ENCODE results near the gene CD300LF.

CD300LF gene

DNA sequence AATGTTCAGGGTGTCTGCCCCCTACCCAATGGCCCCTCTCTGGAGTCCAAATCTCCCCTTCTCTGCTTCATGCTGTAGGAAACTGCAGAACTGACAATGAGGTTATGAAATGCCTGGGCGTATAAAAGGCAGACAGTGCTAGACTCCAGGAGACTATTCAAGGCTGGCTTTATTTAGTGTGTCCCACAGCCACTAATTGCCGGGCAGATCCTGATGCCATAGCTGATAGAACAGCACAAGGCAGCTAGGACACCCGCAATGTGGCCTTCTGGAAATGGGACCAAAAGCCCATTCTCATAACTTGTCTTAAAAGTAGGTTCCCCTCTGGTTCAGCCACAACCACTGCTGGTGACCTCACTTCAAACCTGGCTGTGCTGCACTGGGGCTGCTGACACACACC lies 60.7 kb downstream of the CD300LF start:
- no peaks in the 10 kb centered on the region for H4K20me1 ChIP-seq (ENCODE audit: insufficient read depth)
- peaks cover 82% of the 10 kb centered on the region for H3K27me3 ChIP-seq (ENCODE audit: insufficient read depth, low read depth)
- H3K4me2 ChIP-seq: no peak overlapping the region
- no peaks in the 10 kb centered on the region for H3K79me2 ChIP-seq (ENCODE audit: insufficient read depth, low read depth)
- no peak overlapping the region for H3K27ac ChIP-seq
- H3K36me3 ChIP-seq (ENCODE audit: insufficient read depth): no peaks in the 10 kb centered on the region
- TF ChIP-seq, protein P1, sequence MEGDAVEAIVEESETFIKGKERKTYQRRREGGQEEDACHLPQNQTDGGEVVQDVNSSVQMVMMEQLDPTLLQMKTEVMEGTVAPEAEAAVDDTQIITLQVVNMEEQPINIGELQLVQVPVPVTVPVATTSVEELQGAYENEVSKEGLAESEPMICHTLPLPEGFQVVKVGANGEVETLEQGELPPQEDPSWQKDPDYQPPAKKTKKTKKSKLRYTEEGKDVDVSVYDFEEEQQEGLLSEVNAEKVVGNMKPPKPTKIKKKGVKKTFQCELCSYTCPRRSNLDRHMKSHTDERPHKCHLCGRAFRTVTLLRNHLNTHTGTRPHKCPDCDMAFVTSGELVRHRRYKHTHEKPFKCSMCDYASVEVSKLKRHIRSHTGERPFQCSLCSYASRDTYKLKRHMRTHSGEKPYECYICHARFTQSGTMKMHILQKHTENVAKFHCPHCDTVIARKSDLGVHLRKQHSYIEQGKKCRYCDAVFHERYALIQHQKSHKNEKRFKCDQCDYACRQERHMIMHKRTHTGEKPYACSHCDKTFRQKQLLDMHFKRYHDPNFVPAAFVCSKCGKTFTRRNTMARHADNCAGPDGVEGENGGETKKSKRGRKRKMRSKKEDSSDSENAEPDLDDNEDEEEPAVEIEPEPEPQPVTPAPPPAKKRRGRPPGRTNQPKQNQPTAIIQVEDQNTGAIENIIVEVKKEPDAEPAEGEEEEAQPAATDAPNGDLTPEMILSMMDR (conservative IDR thresholded peaks at IDR 0.05; ENCODE audit: low read depth, low read length): no peak
- no peak overlapping the region for H3K4me3 ChIP-seq (IDR thresholded peaks at IDR 0.05; ENCODE audit: insufficient read depth, low read depth, low read length)
- no peak overlapping the region for H2AFZ ChIP-seq (ENCODE audit: low read depth)
- H3K4me1 ChIP-seq (ENCODE audit: low read depth, poor library complexity, severe bottlenecking): peaks cover 2% of the 10 kb centered on the region
- H3K9ac ChIP-seq: no peak overlapping the region

- no peaks in the 10 kb centered on the region for H3K4me1 ChIP-seq (ENCODE audit: low read depth, poor library complexity, severe bottlenecking)
- H3K36me3 ChIP-seq (ENCODE audit: insufficient read depth): no peaks in the 10 kb centered on the region
- peaks cover 86% of the 10 kb centered on the region for H3K27me3 ChIP-seq (ENCODE audit: insufficient read depth, low read depth)
- no peak overlapping the region for H3K27ac ChIP-seq
- no peak overlapping the region for H2AFZ ChIP-seq (ENCODE audit: low read depth)
- no peak overlapping the region for H3K9ac ChIP-seq
- H3K4me2 ChIP-seq: no peak overlapping the region
- TF ChIP-seq, protein P1 (conservative IDR thresholded peaks at IDR 0.05; ENCODE audit: low read depth, low read length): no peak
- no peaks in the 10 kb centered on the region for H4K20me1 ChIP-seq (ENCODE audit: insufficient read depth)
- no peaks in the 10 kb centered on the region for H3K79me2 ChIP-seq (ENCODE audit: insufficient read depth, low read depth)
- H3K4me3 ChIP-seq (IDR thresholded peaks at IDR 0.05; ENCODE audit: insufficient read depth, low read depth, low read length): no peak overlapping the region
Observed at GRCh38 chr17:74649909-74650308, 62.8 kb downstream of the CD300LF start.

- Histone ChIP-seq H3K27me3 (ENCODE audit: insufficient read depth, low read depth) (peaks cover 82% of the 10 kb centered on the region), H3K36me3 (ENCODE audit: insufficient read depth) (no peaks in the 10 kb centered on the region), H2AFZ (ENCODE audit: low read depth) (no peak overlapping the region), H3K9ac (no peak overlapping the region), H4K20me1 (ENCODE audit: insufficient read depth) (no peaks in the 10 kb centered on the region), H3K4me2 (no peak overlapping the region), H3K27ac (no peak overlapping the region), H3K79me2 (ENCODE audit: insufficient read depth, low read depth) (no peaks in the 10 kb centered on the region), H3K4me1 (ENCODE audit: low read depth, poor library complexity, severe bottlenecking) (no peaks in the 10 kb centered on the region), H3K4me3 (IDR thresholded peaks at IDR 0.05; ENCODE audit: insufficient read depth, low read depth, low read length) (no peak overlapping the region)
- TF ChIP-seq, protein P1 (conservative IDR thresholded peaks at IDR 0.05; ENCODE audit: low read depth, low read length): no peak
Observed at GRCh38 chr17:74647871-74648672, 64.7 kb downstream of the CD300LF start.

DNA sequence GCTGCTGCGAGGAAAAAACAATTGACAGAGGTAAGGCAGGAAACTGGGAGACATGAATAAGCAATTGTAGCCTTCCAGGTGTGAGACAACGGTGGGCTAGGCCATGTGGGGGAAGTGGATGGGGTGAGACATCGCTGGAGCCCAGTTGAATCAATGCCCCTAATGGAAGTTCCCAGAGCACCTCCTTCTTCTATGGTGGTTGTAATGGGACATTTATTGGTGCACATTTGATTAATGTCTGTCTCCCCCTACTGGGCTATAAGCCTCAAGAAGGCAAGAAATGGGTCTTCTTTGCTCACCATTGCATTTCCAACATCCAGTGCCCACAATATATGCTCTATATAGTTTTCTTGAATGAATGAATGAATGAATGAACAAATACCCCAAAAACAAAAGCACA lies 66.5 kb downstream of the CD300LF start:
- Histone ChIP-seq H3K27me3 (ENCODE audit: insufficient read depth, low read depth) (peaks cover 65% of the 10 kb centered on the region), H3K79me2 (ENCODE audit: insufficient read depth, low read depth) (no peaks in the 10 kb centered on the region), H3K27ac (no peak overlapping the region), H3K36me3 (ENCODE audit: insufficient read depth) (no peaks in the 10 kb centered on the region), H3K4me3 (IDR thresholded peaks at IDR 0.05; ENCODE audit: insufficient read depth, low read depth, low read length) (no peak overlapping the region), H4K20me1 (ENCODE audit: insufficient read depth) (no peaks in the 10 kb centered on the region), H3K4me2 (no peak overlapping the region), H3K9ac (no peak overlapping the region), H3K4me1 (ENCODE audit: low read depth, poor library complexity, severe bottlenecking) (peaks cover 11% of the 10 kb centered on the region), H2AFZ (ENCODE audit: low read depth) (no peak overlapping the region)
- TF ChIP-seq, protein P1 (conservative IDR thresholded peaks at IDR 0.05; ENCODE audit: low read depth, low read length): peak; percentile 47
